HG02884 (cell line): Measurements from ENCODE around the gene S100A9.

Source experiments
- ATAC-seq: cut with Tn5 transposase; IDR thresholded peaks from one replicate; pipeline ENCODE4 v1.9.1; 2021; ENCODE audit warnings: mild to moderate bottlenecking, moderate library complexity; ENCODE audit not compliant: unreplicated experiment

The S100A9 gene

GRCh38 chr1:153386500-153386901 is 28.8 kb downstream of the S100A9 start:
- no peak for ATAC-seq

GRCh38 chr1:153387001-153387400 is 29.3 kb downstream of the S100A9 start:
- ATAC-seq: no peak

GRCh38 chr1:153387785-153388184 is 30.1 kb downstream of the S100A9 start:
- ATAC-seq: no peak

GRCh38 chr1:153389401-153389800 is 31.7 kb downstream of the S100A9 start:
- no peak for ATAC-seq

- ATAC-seq: no peak
Measured at GRCh38 chr1:153389973-153390879, 32.6 kb downstream of the S100A9 start.

GRCh38 chr1:153390938-153391710 is 33.5 kb downstream of the S100A9 start, which contains the start of gene S100A8:
S100A8 (minus strand) TSS chr1:153391073; CDS start chr1:153390535, 538 bp downstream.
- ATAC-seq: no peak

- ATAC-seq: no peak
Measured at GRCh38 chr1:153392258-153392657, 34.6 kb downstream of the S100A9 start.

- no peak for ATAC-seq
Measured at GRCh38 chr1:153392822-153393221, 35.2 kb downstream of the S100A9 start.

- no peak for ATAC-seq
Measured at GRCh38 chr1:153393926-153394325, 36.3 kb downstream of the S100A9 start.

GRCh38 chr1:153394391-153394790 is 36.7 kb downstream of the S100A9 start:
- no peak for ATAC-seq

GRCh38 chr1:153395136-153395685 is 37.6 kb downstream of the S100A9 start:
- ATAC-seq: no peak

- ATAC-seq: no peak
Measured at GRCh38 chr1:153395776-153396175, 38.1 kb downstream of the S100A9 start.

GRCh38 chr1:153396461-153396860 is 38.8 kb downstream of the S100A9 start:
- no peak for ATAC-seq

GRCh38 chr1:153397051-153397923 is 39.6 kb downstream of the S100A9 start:
- ATAC-seq: no peak

- ATAC-seq: no peak
Measured at GRCh38 chr1:153397924-153398651, 40.4 kb downstream of the S100A9 start.

- ATAC-seq: no peak
Measured at GRCh38 chr1:153399401-153400055, 41.9 kb downstream of the S100A9 start.

- no peak for ATAC-seq
Measured at GRCh38 chr1:153400244-153400643, 42.6 kb downstream of the S100A9 start.

GRCh38 chr1:153401461-153401860 is 43.8 kb downstream of the S100A9 start:
- no peak for ATAC-seq

GRCh38 chr1:153402226-153402625 is 44.6 kb downstream of the S100A9 start:
- no peak for ATAC-seq
